B cell (primary cell): Measurements from ENCODE around the gene KRTAP10-8. TPM values are rescaled to one million over a fixed set of nuclear protein-coding genes. Genes with fewer than 3 reads are reported as not detected.

Source experiments
- ATAC-seq: fragments of 200-7000 bp; cut with Tn5 transposase; one replicate; pipeline ENCODE4 v1.10.0; 2021; ENCODE audit warnings: low read depth, mild to moderate bottlenecking, moderate number of reproducible peaks, moderate library complexity
- CTCF ChIA-PET: fragments of 350-600 bp; sonication (Branson Sonifier 250); formaldehyde crosslinking; loops from one replicate; lab custom pipeline; 2021; ENCODE audit warnings: antibody characterized with exemption, inconsistent platforms; lab: Charles Lee
- POLR2A ChIA-PET: fragments of 350-600 bp; sonication (Branson Sonifier 250); formaldehyde crosslinking; loops from one replicate; lab custom pipeline; 2021; ENCODE audit warnings: antibody characterized with exemption; lab: Charles Lee
- DNase-seq: peaks from one replicate; pipeline ENCODE4 v3.0.0; 2013
- H2AFZ ChIP-seq: 2 replicates; pipeline ENCODE4 v1.6.1; 2012; ENCODE audit warnings: mild to moderate bottlenecking, low read depth, low read length; ENCODE audit not compliant: insufficient read depth, poor library complexity, severe bottlenecking
- H3K27ac ChIP-seq, 2 donors: 1 replicate in 1 of 2; 2 replicates in 1 of 2; pipeline ENCODE4 v1.5.1; 2012 to 2013; ENCODE audit warnings: low read length in 2 of 2, mild to moderate bottlenecking in 2 of 2, moderate library complexity in 1 of 2
- H3K27me3 ChIP-seq, 4 experiments: fragments of 200-600 bp in 1 of 4; sonication (generic) in 1 of 4; replicated peaks in 1 of 4; 1 replicate in 2 of 4; 2 replicates in 2 of 4; pipeline versions ENCODE4 v1.6.1 to v1.7.0; 2013 to 2016; ENCODE audit warnings: low read length in 3 of 4, mild to moderate bottlenecking in 2 of 4, mixed read lengths in 1 of 4, moderate library complexity in 1 of 4; ENCODE audit not compliant: insufficient read depth in 4 of 4, control insufficient read depth in 3 of 4; ENCODE audit errors: control extremely low read depth in 1 of 4
- H3K36me3 ChIP-seq, 2 experiments: replicated peaks in 1 of 2; 1 replicate in 1 of 2; 2 replicates in 1 of 2; pipeline versions ENCODE4 v1.6.1 to v1.7.1; 2013; ENCODE audit warnings: low read length in 1 of 2; ENCODE audit not compliant: insufficient read depth in 2 of 2, control insufficient read depth in 1 of 2; ENCODE audit errors: control extremely low read depth in 1 of 2, extremely low read depth in 1 of 2
- H3K4me1 ChIP-seq, 2 donors: fragments of 200-600 bp in 1 of 2; sonication (generic) in 1 of 2; 1 replicate in 1 of 2; 2 replicates in 1 of 2; pipeline versions ENCODE4 v1.5.1 to v1.6.1; 2013 to 2017; ENCODE audit warnings: low read length in 2 of 2; ENCODE audit not compliant: control insufficient read depth in 2 of 2, insufficient read depth in 2 of 2
- H3K4me2 ChIP-seq: replicated peaks from 2 replicates; pipeline ENCODE3; 2012; ENCODE audit warnings: mild to moderate bottlenecking, low read depth, low read length; ENCODE audit not compliant: poor library complexity, severe bottlenecking
- H3K4me3 ChIP-seq, 5 experiments: fragments of 200-600 bp in 1 of 5; sonication (generic) in 1 of 5; 1 replicate in 3 of 5; 2 replicates in 2 of 5; pipeline versions ENCODE4 v1.5.1 to v1.7.0; 2011 to 2016; ENCODE audit warnings: low read length in 4 of 5, mild to moderate bottlenecking in 4 of 5, low read depth in 2 of 5, control low read depth in 1 of 5, moderate library complexity in 1 of 5; ENCODE audit not compliant: insufficient read depth in 1 of 5; ENCODE audit errors: control extremely low read depth in 1 of 5, extremely low read depth in 1 of 5
- H3K79me2 ChIP-seq: fragments of 200-600 bp; sonication (generic); one replicate; pipeline ENCODE4 v1.6.0; 2016; ENCODE audit warnings: low read length; ENCODE audit not compliant: control insufficient read depth, insufficient read depth
- H3K9ac ChIP-seq: fragments of 200-600 bp; sonication (generic); 2 replicates; pipeline ENCODE4 v1.6.1; 2017; ENCODE audit warnings: mild to moderate bottlenecking, low read length, moderate library complexity
- H3K9me3 ChIP-seq, 3 donors: one replicate each; pipeline versions ENCODE4 v1.6.1 to v1.7.1; 2013; ENCODE audit warnings: low read length in 2 of 3; ENCODE audit not compliant: control insufficient read depth in 2 of 3, insufficient read depth in 1 of 3; ENCODE audit errors: control extremely low read depth in 1 of 3
- H4K20me1 ChIP-seq: 2 replicates; pipeline ENCODE4 v1.6.0; 2012; ENCODE audit warnings: mild to moderate bottlenecking, low read length; ENCODE audit not compliant: insufficient read depth, control insufficient read depth, poor library complexity, severe bottlenecking
- H3K27ac Mint-ChIP-seq: one replicate; pipeline ENCODE4 v1.8.0; 2021; ENCODE audit warnings: mixed read lengths
- H3K27me3 Mint-ChIP-seq: one replicate; pipeline ENCODE4 v1.8.0; 2021; ENCODE audit warnings: mixed read lengths
- H3K4me1 Mint-ChIP-seq: one replicate; pipeline ENCODE4 v1.8.0; 2021; ENCODE audit warnings: mixed read lengths
- H3K4me3 Mint-ChIP-seq: one replicate; pipeline ENCODE4 v1.8.0; 2021; ENCODE audit warnings: mixed read lengths
- H3K9me3 Mint-ChIP-seq: one replicate; pipeline ENCODE4 v1.8.0; 2022; ENCODE audit warnings: mixed read lengths; ENCODE audit not compliant: insufficient read depth
- EZH2 ChIP-seq: IDR thresholded peaks from 2 replicates; pipeline ENCODE4 v1.6.1; 2012; ENCODE audit warnings: borderline replicate concordance, low read depth, mild to moderate bottlenecking, moderate library complexity, low read length; ENCODE audit not compliant: insufficient read depth, poor library complexity, severe bottlenecking
- WGBS: methylation state at CpG from one replicate; pipeline ENCODE4 v1.1.5; 2013; ENCODE audit warnings: missing lambda C conversion rate; ENCODE audit not compliant: insufficient coverage; 5-methylcytosine and 5-hydroxymethylcytosine counted together
- intact Hi-C: fragments of 100-400 bp; cut with micrococcal nuclease; formaldehyde crosslinking; loops from one replicate; pipeline ENCODE4 v1.10.0; 2022
- polyA plus RNA-seq: library from polyadenylated mRNA; depleted of rRNA; stranded (reverse); fragments of >200 nt; gene quantifications from 2 replicates; pipeline ENCODE4 v1.2.3, GENCODE V29; 2012
- total RNA-seq, 2 donors: library from RNA; stranded (reverse); fragments of 120-200 nt in 1 of 2; gene quantifications; 1 replicate in 1 of 2; 2 replicates in 1 of 2; pipeline versions ENCODE4 v1.2.3 to v1.2.4, GENCODE V29; 2013 to 2022
- TF ChIP-seq, protein P1 (sequence below): fragments of 200-600 bp; IDR thresholded peaks from one replicate; pipeline ENCODE4 v1.8.0; 2022; ENCODE audit warnings: antibody characterized with exemption, mild to moderate bottlenecking

Gene KRTAP10-8
- total and polyA plus RNA-seq, 2 donors (not counting 1 experiment from before 2014, with no cell fraction given): not detected

DNA sequence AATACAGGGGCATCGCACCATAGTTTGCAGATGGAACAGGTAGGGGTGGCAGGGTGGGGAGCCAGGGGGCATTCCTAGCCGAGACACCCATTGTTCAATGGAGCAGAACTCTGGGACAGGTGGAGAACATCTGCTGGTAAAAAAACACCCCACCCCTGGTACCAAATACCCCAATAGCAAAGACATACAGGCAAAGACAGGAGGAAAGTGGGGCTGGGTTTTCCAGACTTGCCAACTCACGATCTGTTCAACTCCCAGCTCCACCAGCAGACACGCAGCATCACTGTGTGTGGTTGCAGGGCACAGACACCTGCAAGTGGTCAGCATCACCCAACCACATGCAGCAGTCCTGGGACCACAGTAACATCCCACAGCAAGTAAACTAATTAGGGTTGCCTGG is 328 bp upstream of the KRTAP10-8 start:
- Histone ChIP-seq H3K79me2 (no peaks in the 10 kb centered on the region), H3K4me2 (no peak overlapping the region), H3K27ac (no peak overlapping the region), H3K27me3 (peaks cover 0 to 3% (median 1%) of the 10 kb centered on the region in 4 experiments), H2AFZ (no peak overlapping the region), H3K4me3 (no peak overlapping the region), H3K9ac (no peak overlapping the region), H3K36me3 (no peaks in the 10 kb centered on the region), H3K9me3 (peaks cover 4 to 39% (median 25%) of the 10 kb centered on the region in 3 donors), H3K4me1 (no peaks in the 10 kb centered on the region), H4K20me1 (no peaks in the 10 kb centered on the region)
- no peak for TF ChIP-seq EZH2
- TF ChIP-seq, protein P1, sequence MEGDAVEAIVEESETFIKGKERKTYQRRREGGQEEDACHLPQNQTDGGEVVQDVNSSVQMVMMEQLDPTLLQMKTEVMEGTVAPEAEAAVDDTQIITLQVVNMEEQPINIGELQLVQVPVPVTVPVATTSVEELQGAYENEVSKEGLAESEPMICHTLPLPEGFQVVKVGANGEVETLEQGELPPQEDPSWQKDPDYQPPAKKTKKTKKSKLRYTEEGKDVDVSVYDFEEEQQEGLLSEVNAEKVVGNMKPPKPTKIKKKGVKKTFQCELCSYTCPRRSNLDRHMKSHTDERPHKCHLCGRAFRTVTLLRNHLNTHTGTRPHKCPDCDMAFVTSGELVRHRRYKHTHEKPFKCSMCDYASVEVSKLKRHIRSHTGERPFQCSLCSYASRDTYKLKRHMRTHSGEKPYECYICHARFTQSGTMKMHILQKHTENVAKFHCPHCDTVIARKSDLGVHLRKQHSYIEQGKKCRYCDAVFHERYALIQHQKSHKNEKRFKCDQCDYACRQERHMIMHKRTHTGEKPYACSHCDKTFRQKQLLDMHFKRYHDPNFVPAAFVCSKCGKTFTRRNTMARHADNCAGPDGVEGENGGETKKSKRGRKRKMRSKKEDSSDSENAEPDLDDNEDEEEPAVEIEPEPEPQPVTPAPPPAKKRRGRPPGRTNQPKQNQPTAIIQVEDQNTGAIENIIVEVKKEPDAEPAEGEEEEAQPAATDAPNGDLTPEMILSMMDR: no peak
- DNase-seq: no peak
- ChIA-PET POLR2A (no interaction called here), CTCF (no interaction called here)
- Mint-ChIP-seq H3K27ac (no peak overlapping the region), H3K27me3 (peaks cover 18% of the 10 kb centered on the region), H3K4me1 (no peaks in the 10 kb centered on the region), H3K9me3 (peaks cover 15% of the 10 kb centered on the region), H3K4me3 (no peak overlapping the region)
- intact Hi-C loops: no loop called here
- ATAC-seq: no peak
- WGBS: 85% methylated on average over 2 of the region's 4 CpGs

DNA sequence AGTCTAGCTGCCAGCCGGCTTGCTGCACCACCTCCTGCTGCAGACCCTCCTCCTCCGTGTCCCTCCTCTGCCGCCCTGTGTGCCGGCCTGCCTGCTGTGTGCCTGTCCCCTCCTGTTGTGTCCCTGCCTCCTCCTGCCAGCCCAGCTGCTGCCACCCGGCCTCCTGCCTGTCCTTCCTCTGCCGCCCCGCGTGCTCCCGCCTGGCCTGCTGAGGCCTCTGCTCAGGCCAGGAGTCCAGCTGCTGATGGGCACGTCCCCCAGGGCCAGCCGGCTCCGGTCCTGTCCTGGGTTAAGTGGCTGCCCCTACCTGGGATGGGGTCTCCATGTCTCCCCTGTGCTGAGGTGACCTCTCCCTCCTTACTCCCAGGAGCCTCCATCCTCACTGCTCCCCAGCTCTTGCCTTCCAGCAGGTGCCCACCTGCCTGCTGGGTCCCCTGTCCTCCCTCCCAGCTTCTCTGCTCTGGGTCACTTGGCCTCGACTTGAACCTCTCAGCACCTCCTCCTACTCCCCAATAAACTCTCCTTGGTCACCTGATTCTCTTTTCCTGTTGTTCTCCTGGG is 870 bp downstream of the KRTAP10-8 start:
- Histone ChIP-seq H3K9ac (no peak overlapping the region), H3K27ac (no peak overlapping the region), H3K4me1 (no peaks in the 10 kb centered on the region), H2AFZ (no peak overlapping the region), H3K4me3 (no peak overlapping the region), H4K20me1 (no peaks in the 10 kb centered on the region), H3K27me3 (peaks cover 0 to 3% (median 1%) of the 10 kb centered on the region in 4 experiments), H3K79me2 (no peaks in the 10 kb centered on the region), H3K36me3 (no peaks in the 10 kb centered on the region), H3K9me3 (peaks cover 4 to 42% (median 25%) of the 10 kb centered on the region in 3 donors), H3K4me2 (no peak overlapping the region)
- CTCF ChIA-PET: no interaction called here
- H3K4me3 Mint-ChIP-seq: no peak overlapping the region
- intact Hi-C loops: no loop called here
- no peak for ATAC-seq
- no peak overlapping the region for H3K27ac Mint-ChIP-seq
- WGBS: 88% methylated on average over 13 of the region's 13 CpGs
- POLR2A ChIA-PET: no interaction called here
- DNase-seq: no peak
- TF ChIP-seq EZH2: no peak
- TF ChIP-seq, protein P1: no peak
- no peaks in the 10 kb centered on the region for H3K4me1 Mint-ChIP-seq
- H3K9me3 Mint-ChIP-seq: peaks cover 15% of the 10 kb centered on the region
- peaks cover 10% of the 10 kb centered on the region for H3K27me3 Mint-ChIP-seq
